IMR-90 (cell line): Measurements from ENCODE around the gene RADX. TPM values are rescaled to one million over a fixed set of nuclear protein-coding genes. Genes with fewer than 3 reads are reported as not detected.

Experiments
- ATAC-seq: fragments of 200-7000 bp; cut with Tn5 transposase; 2 replicates; pipeline ENCODE4 v1.9.1; 2020; ENCODE audit warnings: low read depth, mild to moderate bottlenecking, moderate library complexity
- BruUV-seq: library from RNA; stranded (reverse); fragments of 400-500 nt; replicated peaks from 2 replicates; lab custom pipeline; 2021; lab: Mats Ljungman, UMichigan
- CTCF ChIA-PET: fragments of 300-600 bp; formaldehyde crosslinking; extraction: SDS; loops from one replicate; lab custom pipeline; 2021; ENCODE audit warnings: antibody characterized with exemption; lab: Yijun Ruan, JAX
- POLR2A ChIA-PET: fragments of 300-600 bp; sonication (Branson Sonifier 250); formaldehyde crosslinking; loops from one replicate; lab custom pipeline; 2022; ENCODE audit warnings: antibody characterized with exemption; ENCODE audit not compliant: unreplicated experiment; lab: Charles Lee
- DNase-seq: peaks from one replicate; pipeline ENCODE4 v3.0.0; 2013
- H2AFZ ChIP-seq: replicated peaks from 2 replicates; pipeline ENCODE3; 2013; ENCODE audit warnings: low read length, mild to moderate bottlenecking; ENCODE audit not compliant: poor library complexity
- H2AK5ac ChIP-seq: 2 replicates; pipeline ENCODE4 v1.6.1; 2013; ENCODE audit warnings: low read depth, low read length, inconsistent platforms
- H2AK9ac ChIP-seq: replicated peaks from 2 replicates; pipeline ENCODE3; 2013; ENCODE audit warnings: mild to moderate bottlenecking, low read depth, low read length, moderate library complexity; ENCODE audit not compliant: poor library complexity
- H2BK120ac ChIP-seq: 2 replicates; pipeline ENCODE4 v1.6.1; 2013; ENCODE audit warnings: low read depth, low read length, inconsistent platforms
- H2BK15ac ChIP-seq: 3 replicates; pipeline ENCODE4 v1.6.1; 2013; ENCODE audit warnings: low read depth, low read length, inconsistent platforms
- H2BK20ac ChIP-seq: 2 replicates; pipeline ENCODE4 v1.6.1; 2013; ENCODE audit warnings: low read depth, mild to moderate bottlenecking, inconsistent platforms, low read length, moderate library complexity
- H2BK5ac ChIP-seq: 2 replicates; pipeline ENCODE4 v1.6.1; 2013; ENCODE audit warnings: mild to moderate bottlenecking, low read depth, low read length, inconsistent platforms; ENCODE audit not compliant: poor library complexity, severe bottlenecking
- H3K14ac ChIP-seq: replicated peaks from 2 replicates; pipeline ENCODE4 v1.6.1; 2013; ENCODE audit warnings: low read depth, low read length, inconsistent platforms
- H3K18ac ChIP-seq: 2 replicates; pipeline ENCODE4 v1.6.1; 2013; ENCODE audit warnings: low read depth, low read length, control low read depth
- H3K23ac ChIP-seq: 2 replicates; pipeline ENCODE4 v1.6.1; 2013; ENCODE audit warnings: low read depth, low read length, inconsistent platforms
- H3K27ac ChIP-seq: 2 replicates; pipeline ENCODE4 v1.5.1; 2013; ENCODE audit warnings: mild to moderate bottlenecking, control low read depth, low read length; ENCODE audit not compliant: insufficient read depth
- H3K27me3 ChIP-seq: 2 replicates; pipeline ENCODE4 v1.6.1; 2013; ENCODE audit warnings: low read length; ENCODE audit not compliant: control insufficient read depth, insufficient read depth
- H3K36me3 ChIP-seq: 2 replicates; pipeline ENCODE4 v1.6.1; 2013; ENCODE audit warnings: low read length, mixed read lengths; ENCODE audit not compliant: control insufficient read depth, insufficient read depth
- H3K4ac ChIP-seq: 2 replicates; pipeline ENCODE4 v1.6.1; 2013; ENCODE audit warnings: low read depth, low read length, inconsistent platforms
- H3K4me1 ChIP-seq: 2 replicates; pipeline ENCODE4 v1.6.1; 2013; ENCODE audit warnings: low read length, mixed read lengths; ENCODE audit not compliant: control insufficient read depth, insufficient read depth
- H3K4me2 ChIP-seq: 2 replicates; pipeline ENCODE4 v1.6.1; 2013; ENCODE audit warnings: low read depth, mild to moderate bottlenecking, control low read depth, low read length, moderate library complexity
- H3K4me3 ChIP-seq: 2 replicates; pipeline ENCODE4 v1.5.1; 2013; ENCODE audit warnings: low read depth, mild to moderate bottlenecking, control low read depth, low read length, moderate library complexity; ENCODE audit not compliant: insufficient read depth
- H3K56ac ChIP-seq: 2 replicates; pipeline ENCODE4 v1.6.1; 2013; ENCODE audit warnings: low read length, inconsistent platforms; ENCODE audit not compliant: insufficient read depth; ENCODE audit errors: extremely low read depth
- H3K79me1 ChIP-seq, 2 experiments: 2 replicates each; pipeline ENCODE4 v1.6.1; 2013; ENCODE audit warnings: low read length in 2 of 2, inconsistent platforms in 1 of 2, low read depth in 1 of 2
- H3K9ac ChIP-seq: 2 replicates; pipeline ENCODE4 v1.6.1; 2013; ENCODE audit warnings: low read depth, low read length, control low read depth
- H3K9me1 ChIP-seq: 2 replicates; pipeline ENCODE4 v1.6.1; 2013; ENCODE audit warnings: low read length, inconsistent platforms; ENCODE audit not compliant: insufficient read depth
- H3K9me3 ChIP-seq: 2 replicates; pipeline ENCODE4 v1.6.1; 2013; ENCODE audit warnings: low read length; ENCODE audit not compliant: control insufficient read depth, insufficient read depth
- H4K20me1 ChIP-seq: 2 replicates; pipeline ENCODE4 v1.6.1; 2013; ENCODE audit warnings: low read length, inconsistent platforms; ENCODE audit not compliant: insufficient read depth
- H4K5ac ChIP-seq: 2 replicates; pipeline ENCODE4 v1.6.1; 2013; ENCODE audit warnings: mild to moderate bottlenecking, low read depth, low read length, control low read depth
- H4K8ac ChIP-seq, 2 experiments: 2 replicates each; pipeline ENCODE4 v1.6.1; 2013; ENCODE audit warnings: low read depth in 2 of 2, low read length in 2 of 2, control low read depth in 1 of 2, inconsistent platforms in 1 of 2
- H4K91ac ChIP-seq: 2 replicates; pipeline ENCODE4 v1.6.1; 2013; ENCODE audit warnings: low read depth, low read length, inconsistent platforms; ENCODE audit not compliant: insufficient read depth
- CTCF ChIP-seq: conservative IDR thresholded peaks from 2 replicates; pipeline ENCODE4 v1.5.1; 2012; ENCODE audit warnings: mild to moderate bottlenecking, low read depth, low read length, improper control_type of control experiment
- ELK1 ChIP-seq: fragments of 150-350 bp; IDR thresholded peaks from 2 replicates; pipeline ENCODE4 v1.6.1; 2016; ENCODE audit warnings: low read depth, mild to moderate bottlenecking, low read length, moderate library complexity, borderline replicate concordance
- MAFK ChIP-seq: IDR thresholded peaks from 2 replicates; pipeline ENCODE4 v1.6.1; 2012; ENCODE audit warnings: low read depth, low read length, improper control_type of control experiment
- MXI1 ChIP-seq: IDR thresholded peaks from 2 replicates; pipeline ENCODE4 v1.6.1; 2012; ENCODE audit warnings: low read depth, mild to moderate bottlenecking, low read length, moderate library complexity, borderline replicate concordance
- NFE2L2 ChIP-seq: fragments of 150-350 bp; IDR thresholded peaks from 2 replicates; pipeline ENCODE4 v1.6.1; 2016; ENCODE audit warnings: low read depth, mild to moderate bottlenecking, low read length
- RAD21 ChIP-seq: IDR thresholded peaks from 2 replicates; pipeline ENCODE4 v1.6.1; 2012; ENCODE audit warnings: low read length, improper control_type of control experiment
- RFX5 ChIP-seq: IDR thresholded peaks from 2 replicates; pipeline ENCODE4 v1.8.0; 2012; ENCODE audit warnings: low read depth, mild to moderate bottlenecking, low read length, moderate library complexity
- USF2 ChIP-seq: fragments of 150-350 bp; IDR thresholded peaks from 2 replicates; pipeline ENCODE4 v1.6.1; 2017; ENCODE audit warnings: mild to moderate bottlenecking, antibody characterized with exemption, low read length, low read depth
- WGBS, 2 experiments: methylation state at CpG; one replicate each; pipeline versions ENCODE4 v1.1.5 to v1.1.7; 2013; ENCODE audit warnings: missing lambda C conversion rate in 2 of 2; ENCODE audit not compliant: insufficient read length in 1 of 2; ENCODE audit errors: extremely low coverage in 2 of 2; 5-methylcytosine and 5-hydroxymethylcytosine counted together
- dilution Hi-C: fragments of 300-500 bp; cut with HindIII; formaldehyde crosslinking; loops from one replicate; pipeline ENCODE4 v1.14.3; 2018; ENCODE audit warnings: low sequenced_read_pairs; ENCODE audit not compliant: unreplicated experiment
- in situ Hi-C: fragments of 300-500 bp; cut with MboI; formaldehyde crosslinking; loops from 3 replicates; pipeline ENCODE4 v1.14.3; 2019; ENCODE audit warnings: low sequenced_read_pairs, inconsistent platforms, mixed read lengths
- intact Hi-C: fragments of 100-400 bp; cut with micrococcal nuclease; formaldehyde crosslinking; loops from 2 replicates; pipeline ENCODE4 v1.10.0; 2022
- polyA plus RNA-seq, 3 experiments: library from polyadenylated mRNA; depleted of rRNA; stranded (reverse); fragments of >200 nt; gene quantifications; 2 replicates each; pipeline ENCODE4 v1.2.3, GENCODE V29; 2012; ENCODE audit warnings: low replicate concordance in 1 of 3
- total RNA-seq: library from RNA; depleted of rRNA; stranded (reverse); fragments of >200 nt; gene quantifications from 2 replicates; pipeline ENCODE4 v1.2.3, GENCODE V29; 2012

Gene RADX
- total and polyA plus RNA-seq, 2 of the 4 experiments (the other 2 are of a cell fraction), result 1.6 to 1.8 TPM

- no peak overlapping the region for H2BK20ac ChIP-seq
- H3K79me1 ChIP-seq, result no peaks in the 10 kb centered on the region
- H2AFZ ChIP-seq, result peak overlapping the region; percentile 88
- WGBS, 2 experiments, result no CpG with 5 or more reads among the region's 8 CpGs
- H3K4ac ChIP-seq, result no peak overlapping the region
- no peak overlapping the region for H3K56ac ChIP-seq
- no peak overlapping the region for H3K23ac ChIP-seq
- peaks cover 6% of the 10 kb centered on the region for H3K27me3 ChIP-seq
- H3K4me1 ChIP-seq, result no peaks in the 10 kb centered on the region
- no peaks in the 10 kb centered on the region for H3K36me3 ChIP-seq
- H4K8ac ChIP-seq, result no peak overlapping the region
- no peak overlapping the region for H2AK5ac ChIP-seq
- H3K18ac ChIP-seq, result no peak overlapping the region
- H3K9me3 ChIP-seq, result no peaks in the 10 kb centered on the region
- intact Hi-C loops (no loop called here), dilution Hi-C loops (no loop called here), in situ Hi-C loops (no loop called here)
- H2BK120ac ChIP-seq, result no peak overlapping the region
- BruUV-seq, result no TSS peak
- ChIA-PET CTCF (no interaction called here), POLR2A (no interaction called here)
- no peaks in the 10 kb centered on the region for H4K20me1 ChIP-seq
- no peaks in the 10 kb centered on the region for H3K9me1 ChIP-seq
- peak overlapping the region; percentile 52 for H3K4me3 ChIP-seq
- DNase-seq (no peak), ATAC-seq (no peak)
- no peak for TF ChIP-seq MXI1
- TF ChIP-seq RAD21, result no peak
- no peak for TF ChIP-seq MAFK
- no peak for TF ChIP-seq ELK1
- no peak for TF ChIP-seq USF2
- TF ChIP-seq RFX5, result no peak
- TF ChIP-seq NFE2L2, result no peak
- no peak for TF ChIP-seq CTCF
- H2BK5ac ChIP-seq, result no peak overlapping the region
- peak overlapping the region; percentile 73 for H3K4me2 ChIP-seq
- no peak overlapping the region for H4K91ac ChIP-seq
- no peak overlapping the region for H4K5ac ChIP-seq
- H2BK15ac ChIP-seq, result no peak overlapping the region
- H3K14ac ChIP-seq, result no peak overlapping the region
- no peak overlapping the region for H3K9ac ChIP-seq
- H2AK9ac ChIP-seq, result no peak overlapping the region
- no peak overlapping the region for H3K27ac ChIP-seq
Measured at GRCh38 chrX:106612393-106612763, 600 bp downstream of the RADX start.
